ENCODE measurements around the gene MREG.

DNA sequence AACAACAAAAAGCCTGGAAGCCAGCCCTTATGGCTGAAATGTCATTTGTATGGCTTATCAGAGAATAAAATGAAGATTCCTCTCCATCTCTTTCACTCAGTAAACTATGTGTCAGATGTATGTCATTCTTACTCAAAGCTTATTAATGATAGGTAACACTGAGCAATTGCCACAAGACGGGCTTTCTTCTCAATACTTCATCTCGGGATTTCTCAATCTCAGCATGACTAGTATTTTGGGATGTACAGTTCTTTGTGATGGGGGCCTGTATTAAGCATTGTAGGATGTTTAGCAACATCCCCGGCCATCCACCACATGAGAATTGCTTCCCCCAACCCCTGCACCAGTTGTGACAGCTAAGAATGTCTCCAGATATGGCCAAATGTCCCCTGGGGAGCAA lies 80.2 kb downstream of the MREG start:
- TF ChIP-seq CTCF (conservative IDR thresholded peaks at IDR 0.05; ENCODE audit: low read depth, low read length), result no peak
- no peak for TF ChIP-seq EZH2 (IDR thresholded peaks at IDR 0.05; ENCODE audit: borderline replicate concordance, low read depth, low read length, poor library complexity, severe bottlenecking)
